ENCODE measurements around the gene ASB11.

DNA sequence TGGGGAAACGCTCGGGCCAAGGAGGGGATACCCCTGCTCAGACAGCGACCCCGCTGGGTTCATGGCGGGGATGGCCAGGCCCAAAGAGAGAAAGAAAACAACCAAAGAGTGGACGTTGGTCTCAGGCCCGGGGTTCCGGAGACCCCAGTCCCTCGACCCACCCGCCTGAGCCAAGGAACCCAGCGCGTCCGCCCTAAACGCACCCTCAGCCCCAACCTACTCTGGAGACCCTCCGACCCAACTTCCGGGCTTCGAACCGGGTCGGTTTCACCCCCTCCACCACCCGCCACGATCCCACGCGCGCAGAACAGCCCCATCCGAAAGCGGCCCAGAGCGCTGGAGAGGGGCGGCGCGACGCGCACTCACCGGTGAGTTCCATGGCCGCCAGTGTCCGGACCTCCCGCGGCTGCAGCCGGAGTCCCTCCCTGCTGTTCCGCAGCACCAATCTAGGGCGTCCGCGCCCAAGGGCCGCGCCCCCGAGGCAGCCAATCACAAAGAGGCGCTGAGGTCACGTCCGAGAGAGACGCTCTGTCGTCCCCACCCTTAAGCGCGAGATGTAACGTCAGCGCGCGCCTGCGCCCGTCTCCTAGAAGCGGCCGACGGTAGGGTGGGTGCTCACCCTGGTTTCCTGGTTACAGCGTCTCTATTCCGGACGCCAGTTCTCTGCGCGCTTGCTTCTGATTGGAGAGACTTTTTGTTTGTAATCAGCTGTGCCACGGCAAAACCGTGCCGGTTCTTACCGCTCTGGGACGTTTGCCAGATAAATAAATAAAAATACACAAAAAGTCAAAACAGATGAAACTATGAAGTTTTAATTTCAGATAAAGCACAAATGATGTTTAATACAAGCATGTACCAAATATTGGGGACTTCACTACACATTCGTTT is 19.9 kb upstream of the ASB11 start, which contains the start of gene PIGA:
- TF ChIP-seq, protein P1, sequence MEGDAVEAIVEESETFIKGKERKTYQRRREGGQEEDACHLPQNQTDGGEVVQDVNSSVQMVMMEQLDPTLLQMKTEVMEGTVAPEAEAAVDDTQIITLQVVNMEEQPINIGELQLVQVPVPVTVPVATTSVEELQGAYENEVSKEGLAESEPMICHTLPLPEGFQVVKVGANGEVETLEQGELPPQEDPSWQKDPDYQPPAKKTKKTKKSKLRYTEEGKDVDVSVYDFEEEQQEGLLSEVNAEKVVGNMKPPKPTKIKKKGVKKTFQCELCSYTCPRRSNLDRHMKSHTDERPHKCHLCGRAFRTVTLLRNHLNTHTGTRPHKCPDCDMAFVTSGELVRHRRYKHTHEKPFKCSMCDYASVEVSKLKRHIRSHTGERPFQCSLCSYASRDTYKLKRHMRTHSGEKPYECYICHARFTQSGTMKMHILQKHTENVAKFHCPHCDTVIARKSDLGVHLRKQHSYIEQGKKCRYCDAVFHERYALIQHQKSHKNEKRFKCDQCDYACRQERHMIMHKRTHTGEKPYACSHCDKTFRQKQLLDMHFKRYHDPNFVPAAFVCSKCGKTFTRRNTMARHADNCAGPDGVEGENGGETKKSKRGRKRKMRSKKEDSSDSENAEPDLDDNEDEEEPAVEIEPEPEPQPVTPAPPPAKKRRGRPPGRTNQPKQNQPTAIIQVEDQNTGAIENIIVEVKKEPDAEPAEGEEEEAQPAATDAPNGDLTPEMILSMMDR (IDR thresholded peaks at IDR 0.05; ENCODE audit: low read depth, low read length), result no peak
- TF ChIP-seq EZH2phosphoT487 (IDR thresholded peaks at IDR 0.05; ENCODE audit: low read depth), result no peak

All from OCI-LY3 (cell line).